ENCODE measurements around the gene PLXDC1.

Gene PLXDC1

DNA sequence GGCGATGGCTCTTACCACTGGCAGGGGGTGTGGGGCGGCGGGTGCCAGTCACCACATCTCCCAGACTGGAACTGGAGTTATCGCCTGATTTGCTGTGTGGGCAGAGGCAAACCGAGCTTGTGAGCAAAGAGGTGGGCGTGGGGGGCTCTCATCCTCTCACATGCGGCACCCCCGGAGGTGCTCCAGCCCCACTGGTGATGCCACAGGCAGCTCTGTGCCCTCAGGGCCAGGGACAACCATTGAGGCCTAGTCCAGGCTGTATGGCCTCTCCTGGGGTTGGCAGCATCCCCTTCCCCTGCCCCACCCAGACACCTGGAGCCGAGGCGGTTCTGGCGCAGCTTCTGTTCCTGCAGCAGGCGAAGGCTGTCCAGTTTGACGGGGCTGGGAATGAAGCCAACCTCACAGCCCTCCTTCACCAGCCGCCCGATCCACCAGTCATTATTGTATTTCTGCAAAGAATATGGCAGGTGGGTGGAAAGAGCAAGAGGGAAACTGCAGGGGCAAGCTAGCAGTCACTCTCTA lies 35.1 kb upstream of the PLXDC1 start:
- peaks cover 5% of the 10 kb centered on the region for H3K36me3 ChIP-seq (ENCODE audit: control insufficient read depth, insufficient read depth, low read length)
- no peak overlapping the region for H4K8ac ChIP-seq (ENCODE audit: low read depth, low read length)
- H3K4ac ChIP-seq (ENCODE audit: low read depth, low read length): no peak overlapping the region
- no peak overlapping the region for H2BK15ac ChIP-seq (replicated peaks; ENCODE audit: low read depth)
- DNase-seq: no peak
- WGBS (ENCODE audit: extremely low coverage, insufficient coverage, low lambda C conversion rate): no CpG with 5 or more reads among the region's 15 CpGs
- no peaks in the 10 kb centered on the region for H3K27me3 ChIP-seq (ENCODE audit: insufficient read depth, low read length, poor library complexity)
- no peaks in the 10 kb centered on the region for H3K4me1 ChIP-seq (ENCODE audit: control insufficient read depth, low read depth, low read length)
- H3K79me1 ChIP-seq (ENCODE audit: low read length): no peaks in the 10 kb centered on the region
- no peak overlapping the region for H2BK120ac ChIP-seq (ENCODE audit: low read depth, low read length)
- no peak overlapping the region for H4K5ac ChIP-seq (ENCODE audit: low read length)
- no peak overlapping the region for H2AK5ac ChIP-seq (ENCODE audit: low read length)
- H3K9ac ChIP-seq (ENCODE audit: low read length): no peak overlapping the region
- H3K23ac ChIP-seq (ENCODE audit: low read length): no peak overlapping the region
- H3K4me2 ChIP-seq (ENCODE audit: low read length): no peak overlapping the region
- no peak overlapping the region for H3K56ac ChIP-seq (ENCODE audit: low read length)
- H3K18ac ChIP-seq (ENCODE audit: low read length): no peak overlapping the region
- H3K27ac ChIP-seq (ENCODE audit: low read depth, low read length): no peak overlapping the region
- no peaks in the 10 kb centered on the region for H3K79me2 ChIP-seq (ENCODE audit: control insufficient read depth, insufficient read depth, low read length)
- no peak overlapping the region for H2BK5ac ChIP-seq (ENCODE audit: low read length)
- H3K4me3 ChIP-seq (ENCODE audit: low read length): no peak overlapping the region

DNA sequence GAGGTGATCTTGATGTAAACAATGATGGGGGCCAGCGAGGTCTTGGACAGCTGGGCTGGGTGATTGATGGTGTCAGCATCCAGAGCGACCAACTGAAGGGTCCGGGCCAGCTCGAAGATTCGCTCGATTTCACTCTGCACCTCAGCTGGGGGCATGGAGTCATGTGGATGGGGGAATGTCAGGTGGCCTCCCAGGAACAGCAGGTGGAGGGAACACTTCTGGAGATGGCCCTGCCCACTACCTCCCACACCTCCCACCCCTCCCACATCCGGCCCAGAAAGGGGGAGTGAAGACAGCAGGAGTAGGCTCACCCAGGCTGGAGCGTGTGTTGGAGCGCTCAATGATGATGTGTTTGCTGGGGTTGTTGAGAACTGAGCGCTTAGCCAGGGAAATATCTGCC lies 32.3 kb upstream of the PLXDC1 start:
- no peak overlapping the region for H4K8ac ChIP-seq (ENCODE audit: low read depth, low read length)
- no peak overlapping the region for H2BK5ac ChIP-seq (ENCODE audit: low read length)
- H3K79me1 ChIP-seq (ENCODE audit: low read length): no peaks in the 10 kb centered on the region
- no peak overlapping the region for H2AK5ac ChIP-seq (ENCODE audit: low read length)
- no peak overlapping the region for H2BK15ac ChIP-seq (replicated peaks; ENCODE audit: low read depth)
- DNase-seq: no peak
- no peak overlapping the region for H3K9ac ChIP-seq (ENCODE audit: low read length)
- H3K4ac ChIP-seq (ENCODE audit: low read depth, low read length): no peak overlapping the region
- H3K4me1 ChIP-seq (ENCODE audit: control insufficient read depth, low read depth, low read length): no peaks in the 10 kb centered on the region
- no peak overlapping the region for H2BK120ac ChIP-seq (ENCODE audit: low read depth, low read length)
- WGBS (ENCODE audit: extremely low coverage, insufficient coverage, low lambda C conversion rate): no CpG with 5 or more reads among the region's 10 CpGs
- no peak overlapping the region for H3K56ac ChIP-seq (ENCODE audit: low read length)
- H3K27ac ChIP-seq (ENCODE audit: low read depth, low read length): no peak overlapping the region
- H3K4me2 ChIP-seq (ENCODE audit: low read length): no peak overlapping the region
- H3K18ac ChIP-seq (ENCODE audit: low read length): no peak overlapping the region
- no peaks in the 10 kb centered on the region for H3K79me2 ChIP-seq (ENCODE audit: control insufficient read depth, insufficient read depth, low read length)
- no peak overlapping the region for H3K4me3 ChIP-seq (ENCODE audit: low read length)
- no peaks in the 10 kb centered on the region for H3K27me3 ChIP-seq (ENCODE audit: insufficient read depth, low read length, poor library complexity)
- H4K5ac ChIP-seq (ENCODE audit: low read length): no peak overlapping the region
- H3K23ac ChIP-seq (ENCODE audit: low read length): no peak overlapping the region
- peaks cover 5% of the 10 kb centered on the region for H3K36me3 ChIP-seq (ENCODE audit: control insufficient read depth, insufficient read depth, low read length)

DNA sequence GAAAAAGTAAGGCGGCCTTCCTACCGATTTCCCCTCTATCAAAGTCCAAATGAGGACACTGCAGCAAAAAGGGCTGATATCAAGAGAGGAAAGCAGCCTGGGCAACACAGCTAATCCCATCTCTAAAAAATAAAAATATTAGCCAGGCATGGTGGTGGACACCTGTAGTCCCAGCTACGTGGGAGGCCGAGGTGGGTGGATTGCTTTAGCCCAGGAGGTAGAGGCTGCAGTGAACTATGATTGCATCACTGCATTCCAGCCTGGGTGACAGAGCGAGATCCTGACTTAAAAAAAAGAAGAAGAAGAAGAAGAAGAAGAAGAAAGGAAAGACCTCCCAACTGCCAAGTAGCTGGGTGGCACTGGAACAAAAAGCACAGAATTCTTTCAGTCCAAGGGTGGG lies 31.6 kb upstream of the PLXDC1 start:
- Histone ChIP-seq H4K5ac (ENCODE audit: low read length) (no peak overlapping the region), H4K8ac (ENCODE audit: low read depth, low read length) (no peak overlapping the region), H3K27ac (ENCODE audit: low read depth, low read length) (no peak overlapping the region), H3K23ac (ENCODE audit: low read length) (no peak overlapping the region), H2AK5ac (ENCODE audit: low read length) (no peak overlapping the region), H2BK15ac (replicated peaks; ENCODE audit: low read depth) (no peak overlapping the region), H3K18ac (ENCODE audit: low read length) (no peak overlapping the region), H3K79me2 (ENCODE audit: control insufficient read depth, insufficient read depth, low read length) (no peaks in the 10 kb centered on the region), H3K4ac (ENCODE audit: low read depth, low read length) (no peak overlapping the region), H2BK5ac (ENCODE audit: low read length) (no peak overlapping the region), H3K79me1 (ENCODE audit: low read length) (no peaks in the 10 kb centered on the region), H3K36me3 (ENCODE audit: control insufficient read depth, insufficient read depth, low read length) (peaks cover 5% of the 10 kb centered on the region), H3K27me3 (ENCODE audit: insufficient read depth, low read length, poor library complexity) (no peaks in the 10 kb centered on the region), H3K56ac (ENCODE audit: low read length) (no peak overlapping the region), H3K9ac (ENCODE audit: low read length) (no peak overlapping the region), H3K4me3 (ENCODE audit: low read length) (no peak overlapping the region), H3K4me1 (ENCODE audit: control insufficient read depth, low read depth, low read length) (no peaks in the 10 kb centered on the region), H2BK120ac (ENCODE audit: low read depth, low read length) (no peak overlapping the region), H3K4me2 (ENCODE audit: low read length) (no peak overlapping the region)
- WGBS (ENCODE audit: extremely low coverage, insufficient coverage, low lambda C conversion rate): no CpG with 5 or more reads among the region's 5 CpGs
- no peak for DNase-seq

DNA sequence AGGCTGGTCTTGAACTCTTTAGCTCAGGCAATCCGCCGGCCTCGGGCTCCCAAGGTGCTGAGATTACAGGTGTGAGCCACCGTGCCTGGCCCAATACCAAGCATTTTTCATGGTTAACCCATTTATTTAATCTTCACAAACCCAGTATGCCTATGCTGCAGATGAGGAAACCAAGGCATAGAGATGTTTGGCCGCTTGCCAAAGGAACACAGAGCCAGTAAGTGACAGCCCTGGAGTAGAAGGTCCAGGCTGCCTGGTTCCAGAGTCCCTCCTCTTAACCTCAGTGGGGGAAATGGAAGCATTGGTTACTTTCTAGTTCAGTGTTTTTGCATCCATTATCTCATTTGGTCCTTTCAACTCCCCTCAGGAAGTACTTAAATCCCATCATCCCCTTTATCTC lies 29.9 kb upstream of the PLXDC1 start:
- Histone ChIP-seq H3K27me3 (ENCODE audit: insufficient read depth, low read length, poor library complexity) (no peaks in the 10 kb centered on the region), H3K56ac (ENCODE audit: low read length) (no peak overlapping the region), H3K79me2 (ENCODE audit: control insufficient read depth, insufficient read depth, low read length) (no peaks in the 10 kb centered on the region), H2AK5ac (ENCODE audit: low read length) (no peak overlapping the region), H3K27ac (ENCODE audit: low read depth, low read length) (no peak overlapping the region), H2BK15ac (replicated peaks; ENCODE audit: low read depth) (no peak overlapping the region), H3K79me1 (ENCODE audit: low read length) (no peaks in the 10 kb centered on the region), H3K4me1 (ENCODE audit: control insufficient read depth, low read depth, low read length) (no peaks in the 10 kb centered on the region), H3K4me3 (ENCODE audit: low read length) (no peak overlapping the region), H2BK120ac (ENCODE audit: low read depth, low read length) (no peak overlapping the region), H2BK5ac (ENCODE audit: low read length) (no peak overlapping the region), H3K4ac (ENCODE audit: low read depth, low read length) (no peak overlapping the region), H4K8ac (ENCODE audit: low read depth, low read length) (no peak overlapping the region), H3K36me3 (ENCODE audit: control insufficient read depth, insufficient read depth, low read length) (peaks cover 2% of the 10 kb centered on the region), H4K5ac (ENCODE audit: low read length) (no peak overlapping the region), H3K23ac (ENCODE audit: low read length) (no peak overlapping the region), H3K4me2 (ENCODE audit: low read length) (no peak overlapping the region), H3K18ac (ENCODE audit: low read length) (no peak overlapping the region), H3K9ac (ENCODE audit: low read length) (no peak overlapping the region)
- no peak for DNase-seq
- WGBS (ENCODE audit: extremely low coverage, insufficient coverage, low lambda C conversion rate): no CpG with 5 or more reads among the region's 5 CpGs

DNA sequence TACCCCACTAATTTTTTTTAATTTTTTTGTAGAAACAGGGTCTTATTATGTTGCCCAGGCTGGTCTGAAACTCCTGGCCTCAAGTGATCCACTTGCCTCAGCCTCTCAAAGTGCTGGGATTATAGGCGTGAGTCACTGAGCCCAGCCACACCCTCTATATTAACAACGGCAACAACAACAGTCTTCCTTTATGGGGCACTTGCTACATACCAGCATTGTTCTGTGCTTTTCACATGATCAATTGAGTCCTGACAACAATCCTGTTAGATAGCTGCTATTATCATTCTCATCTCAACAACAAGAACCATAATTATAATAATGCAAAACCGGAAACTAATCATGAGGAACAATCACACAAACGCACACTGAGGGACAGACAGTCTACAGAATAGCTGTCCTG lies 27.1 kb upstream of the PLXDC1 start:
- no CpG with 5 or more reads among the region's 4 CpGs for WGBS (ENCODE audit: extremely low coverage, insufficient coverage, low lambda C conversion rate)
- Histone ChIP-seq H3K18ac (ENCODE audit: low read length) (no peak overlapping the region), H3K27ac (ENCODE audit: low read depth, low read length) (no peak overlapping the region), H3K27me3 (ENCODE audit: insufficient read depth, low read length, poor library complexity) (no peaks in the 10 kb centered on the region), H3K36me3 (ENCODE audit: control insufficient read depth, insufficient read depth, low read length) (peaks cover 1% of the 10 kb centered on the region), H3K56ac (ENCODE audit: low read length) (no peak overlapping the region), H3K4me3 (ENCODE audit: low read length) (no peak overlapping the region), H3K79me2 (ENCODE audit: control insufficient read depth, insufficient read depth, low read length) (no peaks in the 10 kb centered on the region), H2BK15ac (replicated peaks; ENCODE audit: low read depth) (no peak overlapping the region), H3K79me1 (ENCODE audit: low read length) (no peaks in the 10 kb centered on the region), H3K4me2 (ENCODE audit: low read length) (no peak overlapping the region), H4K5ac (ENCODE audit: low read length) (no peak overlapping the region), H3K23ac (ENCODE audit: low read length) (no peak overlapping the region), H3K4me1 (ENCODE audit: control insufficient read depth, low read depth, low read length) (no peaks in the 10 kb centered on the region), H3K4ac (ENCODE audit: low read depth, low read length) (no peak overlapping the region), H2AK5ac (ENCODE audit: low read length) (no peak overlapping the region), H2BK120ac (ENCODE audit: low read depth, low read length) (no peak overlapping the region), H2BK5ac (ENCODE audit: low read length) (no peak overlapping the region), H4K8ac (ENCODE audit: low read depth, low read length) (no peak overlapping the region), H3K9ac (ENCODE audit: low read length) (no peak overlapping the region)
- no peak for DNase-seq

DNA sequence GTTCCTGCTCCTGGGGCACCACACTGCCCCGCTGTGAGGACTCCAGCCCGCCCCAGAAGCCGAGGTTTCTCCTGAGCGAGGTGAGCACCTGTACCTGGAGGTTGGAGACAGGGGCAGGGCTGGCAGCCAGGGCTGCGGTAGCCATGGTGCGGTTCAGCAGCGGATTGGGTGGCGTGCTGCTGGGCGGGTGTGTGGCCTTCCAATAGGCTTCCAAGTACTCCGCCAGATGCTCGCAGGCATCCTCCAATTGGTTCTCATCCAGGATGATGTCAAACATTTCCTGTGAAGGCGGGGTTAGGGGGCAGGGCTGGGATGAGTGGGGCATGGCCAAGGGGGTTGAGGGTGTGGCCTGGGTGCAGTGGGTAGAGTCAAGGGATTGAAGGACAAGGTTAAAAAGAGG lies 25.8 kb upstream of the PLXDC1 start:
- no peaks in the 10 kb centered on the region for H3K79me2 ChIP-seq (ENCODE audit: control insufficient read depth, insufficient read depth, low read length)
- peak; percentile 96 for DNase-seq
- no CpG with 5 or more reads among the region's 12 CpGs for WGBS (ENCODE audit: extremely low coverage, insufficient coverage, low lambda C conversion rate)

More for the DNA sequence above, 25.8 kb upstream of the PLXDC1 start:
- Histone ChIP-seq H2AK5ac (ENCODE audit: low read length) (no peak overlapping the region), H3K4ac (ENCODE audit: low read depth, low read length) (no peak overlapping the region), H3K4me1 (ENCODE audit: control insufficient read depth, low read depth, low read length) (no peaks in the 10 kb centered on the region), H3K4me2 (ENCODE audit: low read length) (no peak overlapping the region), H3K79me1 (ENCODE audit: low read length) (no peaks in the 10 kb centered on the region), H3K56ac (ENCODE audit: low read length) (no peak overlapping the region), H2BK120ac (ENCODE audit: low read depth, low read length) (no peak overlapping the region), H3K9ac (ENCODE audit: low read length) (no peak overlapping the region), H2BK5ac (ENCODE audit: low read length) (no peak overlapping the region), H4K8ac (ENCODE audit: low read depth, low read length) (no peak overlapping the region), H3K27ac (ENCODE audit: low read depth, low read length) (no peak overlapping the region), H3K18ac (ENCODE audit: low read length) (no peak overlapping the region), H3K4me3 (ENCODE audit: low read length) (no peak overlapping the region), H4K5ac (ENCODE audit: low read length) (no peak overlapping the region), H3K27me3 (ENCODE audit: insufficient read depth, low read length, poor library complexity) (no peaks in the 10 kb centered on the region), H2BK15ac (replicated peaks; ENCODE audit: low read depth) (no peak overlapping the region), H3K36me3 (ENCODE audit: control insufficient read depth, insufficient read depth, low read length) (no peaks in the 10 kb centered on the region), H3K23ac (ENCODE audit: low read length) (no peak overlapping the region)
